Skeletal muscle satellite cell (primary cell): Measurements from ENCODE around the gene GPR89A.
"Not testable (repeated sequence)": the region's sequence is repeated elsewhere in the genome, so short reads cannot be mapped to it uniquely, and the experiment has no call there.

Experiments used
- H3K27me3 ChIP-seq: 2 replicates; pipeline ENCODE4 v1.7.0; 2013; ENCODE audit warnings: low read length; ENCODE audit not compliant: control insufficient read depth, insufficient read depth
- H3K36me3 ChIP-seq: 2 replicates; pipeline ENCODE4 v1.7.0; 2013; ENCODE audit warnings: mild to moderate bottlenecking, control low read depth, low read length; ENCODE audit not compliant: insufficient read depth
- H3K4me1 ChIP-seq: 2 replicates; pipeline ENCODE4 v1.7.0; 2013; ENCODE audit warnings: low read length; ENCODE audit not compliant: control insufficient read depth, insufficient read depth
- H3K4me2 ChIP-seq: 2 replicates; pipeline ENCODE4 v1.7.0; 2013; ENCODE audit warnings: mild to moderate bottlenecking, low read length
- H3K4me3 ChIP-seq: 2 replicates; pipeline ENCODE4 v1.7.0; 2013; ENCODE audit warnings: low read length
- H3K9ac ChIP-seq: 2 replicates; pipeline ENCODE4 v1.7.0; 2013; ENCODE audit warnings: mild to moderate bottlenecking, low read depth, low read length, moderate library complexity
- H3K9me3 ChIP-seq: replicated peaks from 2 replicates; pipeline ENCODE4 v1.7.0; 2013; ENCODE audit warnings: mild to moderate bottlenecking, control low read depth, low read length

The GPR89A gene

GRCh38 chr1:145622177-145622576, 14.4 kb downstream of the GPR89A start:
- not testable (repeated sequence) for H3K4me2 ChIP-seq, H3K27me3 ChIP-seq, H3K9me3 ChIP-seq, H3K4me1 ChIP-seq, H3K9ac ChIP-seq, H3K4me3 ChIP-seq, H3K36me3 ChIP-seq

GRCh38 chr1:145636237-145636636, 28.4 kb downstream of the GPR89A start:
- H3K4me1 ChIP-seq, H3K9ac ChIP-seq: not testable (repeated sequence)

GRCh38 chr1:145641886-145642285, 34.1 kb downstream of the GPR89A start:
- not testable (repeated sequence) for H3K4me1 ChIP-seq, H3K9ac ChIP-seq, H3K4me3 ChIP-seq, H3K9me3 ChIP-seq, H3K36me3 ChIP-seq, H3K27me3 ChIP-seq, H3K4me2 ChIP-seq

More at GRCh38 chr1:145636237-145636636, 28.4 kb downstream of the GPR89A start:
- H3K27me3 ChIP-seq, H3K4me3 ChIP-seq, H3K4me2 ChIP-seq, H3K36me3 ChIP-seq, H3K9me3 ChIP-seq: not testable (repeated sequence)

- H3K9ac ChIP-seq, H3K9me3 ChIP-seq, H3K36me3 ChIP-seq, H3K4me1 ChIP-seq, H3K27me3 ChIP-seq, H3K4me2 ChIP-seq, H3K4me3 ChIP-seq: not testable (repeated sequence)
These were observed 36.2 kb downstream of the GPR89A start for GRCh38 chr1:145643990-145644389.

- not testable (repeated sequence) for H3K9ac ChIP-seq, H3K4me3 ChIP-seq, H3K4me1 ChIP-seq, H3K9me3 ChIP-seq, H3K4me2 ChIP-seq, H3K36me3 ChIP-seq, H3K27me3 ChIP-seq
These were observed 48.6 kb downstream of the GPR89A start for GRCh38 chr1:145656245-145656943.

DNA sequence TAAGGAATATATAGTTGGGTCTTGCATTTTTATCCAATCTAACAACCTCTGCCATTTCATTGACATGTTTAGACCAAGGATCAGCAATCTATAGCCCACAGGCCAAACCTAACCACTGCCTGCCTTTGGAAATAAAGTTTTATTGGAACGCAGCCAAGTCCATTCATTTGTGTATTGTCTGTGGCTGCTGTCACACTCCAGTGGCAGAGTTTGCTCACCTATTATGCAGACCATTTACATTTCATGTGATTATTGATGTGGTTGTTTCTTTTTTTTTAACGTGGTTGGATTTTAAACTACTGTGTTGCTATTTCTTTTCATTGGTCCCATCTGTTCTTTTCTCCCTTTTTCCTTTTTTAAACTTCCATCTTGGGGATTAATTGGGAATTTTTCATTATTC, 54.7 kb downstream of the GPR89A start:
- H3K27me3 ChIP-seq, H3K4me2 ChIP-seq, H3K4me1 ChIP-seq, H3K9me3 ChIP-seq, H3K4me3 ChIP-seq, H3K36me3 ChIP-seq, H3K9ac ChIP-seq: not testable (repeated sequence)

GRCh38 chr1:145665015-145665414, 57.2 kb downstream of the GPR89A start:
- not testable (repeated sequence) for H3K4me2 ChIP-seq, H3K4me1 ChIP-seq, H3K9ac ChIP-seq, H3K27me3 ChIP-seq, H3K4me3 ChIP-seq, H3K36me3 ChIP-seq, H3K9me3 ChIP-seq

GRCh38 chr1:145670995-145671745, 63.4 kb downstream of the GPR89A start:
- not testable (repeated sequence) for H3K4me3 ChIP-seq, H3K9ac ChIP-seq, H3K4me1 ChIP-seq, H3K36me3 ChIP-seq, H3K4me2 ChIP-seq, H3K27me3 ChIP-seq, H3K9me3 ChIP-seq

- H3K27me3 ChIP-seq = not testable (repeated sequence)
These were observed 65.4 kb downstream of the GPR89A start for GRCh38 chr1:145673217-145673616.

DNA sequence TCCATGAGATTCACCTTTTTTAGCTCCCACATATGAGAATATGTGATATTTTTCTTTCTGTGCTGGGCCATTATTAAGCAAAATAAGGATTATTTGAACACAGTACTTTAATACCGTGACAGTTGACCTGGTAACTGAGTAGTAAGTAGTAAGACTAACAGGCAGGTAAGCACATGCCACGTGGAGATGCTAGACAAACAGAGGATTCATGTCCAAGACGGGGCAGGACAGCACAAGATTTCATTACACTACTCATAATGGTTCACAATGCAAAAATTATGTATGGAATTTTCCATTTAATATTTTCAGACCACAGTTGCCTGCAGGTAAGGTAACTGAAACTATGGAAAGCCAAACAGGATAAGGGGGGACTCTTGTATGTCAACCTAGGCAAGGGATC, 77.1 kb downstream of the GPR89A start:
- H3K9me3 ChIP-seq, H3K4me3 ChIP-seq: not testable (repeated sequence)

More at GRCh38 chr1:145673217-145673616, 65.4 kb downstream of the GPR89A start:
- H3K4me2 ChIP-seq, H3K9ac ChIP-seq, H3K4me3 ChIP-seq, H3K9me3 ChIP-seq, H3K4me1 ChIP-seq, H3K36me3 ChIP-seq: not testable (repeated sequence)

GRCh38 chr1:145686078-145686477, 78.3 kb downstream of the GPR89A start:
- not testable (repeated sequence) for H3K4me3 ChIP-seq, H3K4me2 ChIP-seq, H3K27me3 ChIP-seq, H3K9me3 ChIP-seq, H3K9ac ChIP-seq, H3K36me3 ChIP-seq
- peaks cover 15% of the 10 kb centered on the region for H3K4me1 ChIP-seq

More for the DNA sequence above, 77.1 kb downstream of the GPR89A start:
- H3K36me3 ChIP-seq, H3K27me3 ChIP-seq, H3K4me1 ChIP-seq, H3K9ac ChIP-seq, H3K4me2 ChIP-seq: not testable (repeated sequence)

- Histone ChIP-seq H3K9ac (no peak overlapping the region), H3K4me2 (no peak overlapping the region), H3K4me3 (no peak overlapping the region), H3K9me3 (no peaks in the 10 kb centered on the region), H3K27me3 (no peaks in the 10 kb centered on the region), H3K4me1 (peaks cover 21% of the 10 kb centered on the region), H3K36me3 (no peaks in the 10 kb centered on the region)
These were observed 80.5 kb downstream of the GPR89A start for GRCh38 chr1:145688328-145688727.
